K562 (cell line): ENCODE results near the gene EEF1AKMT4. TPM values are rescaled to one million over a fixed set of nuclear protein-coding genes. Genes with fewer than 3 reads are reported as not detected.

Experiments
- CCAR2 ChIP-seq: fragments of 200-400 bp; formaldehyde crosslinking; IDR thresholded peaks from 2 replicates; pipeline ENCODE4 v1.6.1; 2017; ENCODE audit warnings: mild to moderate bottlenecking, low read depth, low read length
- COPS2 ChIP-seq: fragments of 450-650 bp; conservative IDR thresholded peaks from 2 replicates; pipeline ENCODE4 v1.6.1; 2016; ENCODE audit warnings: mild to moderate bottlenecking, moderate library complexity
- CREM ChIP-seq: IDR thresholded peaks from 2 replicates; pipeline ENCODE4 v1.6.1; 2014; ENCODE audit warnings: antibody characterized with exemption, low read depth
- GABPA ChIP-seq: fragments of 200-800 bp; sonication (Bioruptor generic); conservative IDR thresholded peaks from 2 replicates; pipeline ENCODE4 v1.6.1; 2016; ENCODE audit warnings: low read depth, missing genetic modification characterization, missing compliant biosample characterization
- NCOA4 ChIP-seq: fragments of 450-650 bp; IDR thresholded peaks from 2 replicates; pipeline ENCODE4 v1.6.1; 2018; ENCODE audit warnings: mild to moderate bottlenecking; ENCODE audit not compliant: partially characterized antibody
- NR4A1 ChIP-seq, 2 experiments: fragments of 250-450 bp in 1 of 2; fragments of 450-650 bp in 1 of 2; sonication (Bioruptor Pico) in 1 of 2; IDR thresholded peaks; 2 replicates each; pipeline versions ENCODE4 v1.4.0 to v1.6.1; 2016 to 2020; ENCODE audit warnings: mild to moderate bottlenecking in 2 of 2, missing compliant biosample characterization in 1 of 2, missing genetic modification characterization in 1 of 2, moderate library complexity in 1 of 2
- POLR2G ChIP-seq: fragments of 200-400 bp; formaldehyde crosslinking; IDR thresholded peaks from 2 replicates; pipeline ENCODE4 v1.6.1; 2017; ENCODE audit warnings: low read depth, mild to moderate bottlenecking, antibody characterized with exemption, low read length, moderate library complexity
- RBM14 ChIP-seq: fragments of 200-400 bp; formaldehyde crosslinking; IDR thresholded peaks from 2 replicates; pipeline ENCODE4 v1.6.1; 2018; ENCODE audit warnings: low read depth, mild to moderate bottlenecking, low read length, moderate library complexity, borderline replicate concordance; ENCODE audit not compliant: insufficient read depth
- TBP ChIP-seq: optimal IDR thresholded peaks from 2 replicates; pipeline ENCODE3; 2011; ENCODE audit warnings: low read depth, low read length, improper control_type of control experiment
- ZNF217 ChIP-seq: sonication (generic); formaldehyde crosslinking; IDR thresholded peaks from 2 replicates; pipeline ENCODE4 v1.8.0; 2022; ENCODE audit warnings: mild to moderate bottlenecking, missing genetic modification reagents
- polyA plus RNA-seq, 8 experiments: library from polyadenylated mRNA; depleted of rRNA in 4 of 8; stranded (reverse) in 5 of 8; unstranded in 3 of 8; fragments of >200 nt; fragmentation: Nextera tagmentation in 2 of 8; fragmentation: Illumina TruSeq in 1 of 8; extraction: Ambion mirVana in 2 of 8; extraction: Trizol in 1 of 8; gene quantifications; 2 replicates each; pipeline versions ENCODE4 v1.2.1 to v1.2.3, GENCODE V29; 2011 to 2014; ENCODE audit warnings: inconsistent platforms in 1 of 8, missing spikeins in 1 of 8
- total RNA-seq, 7 experiments: library from RNA; depleted of rRNA in 6 of 7; stranded (reverse); fragments of >200 nt in 6 of 7; fragmentation: Illumina TruSeq in 2 of 7; extraction: Trizol in 2 of 7; gene quantifications; 2 replicates each; pipeline versions ENCODE4 v1.2.1 to v1.2.3, GENCODE V29; 2011 to 2021; ENCODE audit warnings: low replicate concordance in 1 of 7
- TF ChIP-seq, protein P1 (sequence below): fragments of 450-650 bp; IDR thresholded peaks from 2 replicates; pipeline ENCODE4 v1.6.1; 2016; ENCODE audit warnings: mild to moderate bottlenecking, moderate library complexity
- TF ChIP-seq, protein P2 (sequence below): fragments of 200-800 bp; sonication (Bioruptor generic); IDR thresholded peaks from 2 replicates; pipeline ENCODE4 v1.6.1; 2017; ENCODE audit warnings: missing genetic modification characterization, missing compliant biosample characterization
- TF ChIP-seq, protein P3 (sequence below): fragments of 250-450 bp; sonication (Bioruptor Pico); IDR thresholded peaks from 2 replicates; pipeline ENCODE4 v1.4.0; 2020; ENCODE audit warnings: mild to moderate bottlenecking, moderate library complexity

EEF1AKMT4 gene
- total and polyA plus RNA-seq, 9 of the 15 experiments (the other 6 are each of a cell fraction or from before 2014, with no cell fraction given): 10.3 to 49.4 (median 18.9) TPM

DNA sequence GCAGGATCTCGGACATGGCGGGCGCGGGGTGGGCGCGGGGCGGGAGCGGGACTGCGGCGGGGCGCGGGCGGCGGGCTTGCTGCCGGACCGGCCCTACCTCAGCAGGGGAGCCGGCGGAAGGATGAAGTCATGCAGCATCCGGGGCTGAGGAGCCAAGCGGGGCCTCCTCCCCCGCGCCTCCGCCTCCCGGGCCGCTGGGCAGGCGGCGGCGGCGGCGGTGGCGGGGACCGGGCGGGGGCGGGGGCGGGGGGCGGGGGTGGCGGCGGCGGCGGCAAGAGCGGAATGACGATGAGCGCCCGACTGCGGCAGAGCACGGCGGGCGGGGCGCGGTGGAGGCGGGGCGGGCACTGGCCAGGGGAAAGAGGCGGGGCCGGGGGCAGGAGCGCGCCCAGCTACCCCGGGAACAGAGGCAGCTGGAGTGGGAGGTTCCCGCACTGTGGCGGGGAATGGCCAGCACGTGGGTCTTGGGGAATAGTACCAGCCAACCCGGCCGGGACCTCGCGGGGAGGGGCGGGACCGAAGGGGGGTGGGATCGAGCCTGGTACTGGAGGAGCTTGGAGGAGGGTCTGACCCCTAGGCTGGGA lies 11.9 kb downstream of the EEF1AKMT4 start, which contains the start of gene CAMK2N2 (continued):
- TF ChIP-seq, protein P1, sequence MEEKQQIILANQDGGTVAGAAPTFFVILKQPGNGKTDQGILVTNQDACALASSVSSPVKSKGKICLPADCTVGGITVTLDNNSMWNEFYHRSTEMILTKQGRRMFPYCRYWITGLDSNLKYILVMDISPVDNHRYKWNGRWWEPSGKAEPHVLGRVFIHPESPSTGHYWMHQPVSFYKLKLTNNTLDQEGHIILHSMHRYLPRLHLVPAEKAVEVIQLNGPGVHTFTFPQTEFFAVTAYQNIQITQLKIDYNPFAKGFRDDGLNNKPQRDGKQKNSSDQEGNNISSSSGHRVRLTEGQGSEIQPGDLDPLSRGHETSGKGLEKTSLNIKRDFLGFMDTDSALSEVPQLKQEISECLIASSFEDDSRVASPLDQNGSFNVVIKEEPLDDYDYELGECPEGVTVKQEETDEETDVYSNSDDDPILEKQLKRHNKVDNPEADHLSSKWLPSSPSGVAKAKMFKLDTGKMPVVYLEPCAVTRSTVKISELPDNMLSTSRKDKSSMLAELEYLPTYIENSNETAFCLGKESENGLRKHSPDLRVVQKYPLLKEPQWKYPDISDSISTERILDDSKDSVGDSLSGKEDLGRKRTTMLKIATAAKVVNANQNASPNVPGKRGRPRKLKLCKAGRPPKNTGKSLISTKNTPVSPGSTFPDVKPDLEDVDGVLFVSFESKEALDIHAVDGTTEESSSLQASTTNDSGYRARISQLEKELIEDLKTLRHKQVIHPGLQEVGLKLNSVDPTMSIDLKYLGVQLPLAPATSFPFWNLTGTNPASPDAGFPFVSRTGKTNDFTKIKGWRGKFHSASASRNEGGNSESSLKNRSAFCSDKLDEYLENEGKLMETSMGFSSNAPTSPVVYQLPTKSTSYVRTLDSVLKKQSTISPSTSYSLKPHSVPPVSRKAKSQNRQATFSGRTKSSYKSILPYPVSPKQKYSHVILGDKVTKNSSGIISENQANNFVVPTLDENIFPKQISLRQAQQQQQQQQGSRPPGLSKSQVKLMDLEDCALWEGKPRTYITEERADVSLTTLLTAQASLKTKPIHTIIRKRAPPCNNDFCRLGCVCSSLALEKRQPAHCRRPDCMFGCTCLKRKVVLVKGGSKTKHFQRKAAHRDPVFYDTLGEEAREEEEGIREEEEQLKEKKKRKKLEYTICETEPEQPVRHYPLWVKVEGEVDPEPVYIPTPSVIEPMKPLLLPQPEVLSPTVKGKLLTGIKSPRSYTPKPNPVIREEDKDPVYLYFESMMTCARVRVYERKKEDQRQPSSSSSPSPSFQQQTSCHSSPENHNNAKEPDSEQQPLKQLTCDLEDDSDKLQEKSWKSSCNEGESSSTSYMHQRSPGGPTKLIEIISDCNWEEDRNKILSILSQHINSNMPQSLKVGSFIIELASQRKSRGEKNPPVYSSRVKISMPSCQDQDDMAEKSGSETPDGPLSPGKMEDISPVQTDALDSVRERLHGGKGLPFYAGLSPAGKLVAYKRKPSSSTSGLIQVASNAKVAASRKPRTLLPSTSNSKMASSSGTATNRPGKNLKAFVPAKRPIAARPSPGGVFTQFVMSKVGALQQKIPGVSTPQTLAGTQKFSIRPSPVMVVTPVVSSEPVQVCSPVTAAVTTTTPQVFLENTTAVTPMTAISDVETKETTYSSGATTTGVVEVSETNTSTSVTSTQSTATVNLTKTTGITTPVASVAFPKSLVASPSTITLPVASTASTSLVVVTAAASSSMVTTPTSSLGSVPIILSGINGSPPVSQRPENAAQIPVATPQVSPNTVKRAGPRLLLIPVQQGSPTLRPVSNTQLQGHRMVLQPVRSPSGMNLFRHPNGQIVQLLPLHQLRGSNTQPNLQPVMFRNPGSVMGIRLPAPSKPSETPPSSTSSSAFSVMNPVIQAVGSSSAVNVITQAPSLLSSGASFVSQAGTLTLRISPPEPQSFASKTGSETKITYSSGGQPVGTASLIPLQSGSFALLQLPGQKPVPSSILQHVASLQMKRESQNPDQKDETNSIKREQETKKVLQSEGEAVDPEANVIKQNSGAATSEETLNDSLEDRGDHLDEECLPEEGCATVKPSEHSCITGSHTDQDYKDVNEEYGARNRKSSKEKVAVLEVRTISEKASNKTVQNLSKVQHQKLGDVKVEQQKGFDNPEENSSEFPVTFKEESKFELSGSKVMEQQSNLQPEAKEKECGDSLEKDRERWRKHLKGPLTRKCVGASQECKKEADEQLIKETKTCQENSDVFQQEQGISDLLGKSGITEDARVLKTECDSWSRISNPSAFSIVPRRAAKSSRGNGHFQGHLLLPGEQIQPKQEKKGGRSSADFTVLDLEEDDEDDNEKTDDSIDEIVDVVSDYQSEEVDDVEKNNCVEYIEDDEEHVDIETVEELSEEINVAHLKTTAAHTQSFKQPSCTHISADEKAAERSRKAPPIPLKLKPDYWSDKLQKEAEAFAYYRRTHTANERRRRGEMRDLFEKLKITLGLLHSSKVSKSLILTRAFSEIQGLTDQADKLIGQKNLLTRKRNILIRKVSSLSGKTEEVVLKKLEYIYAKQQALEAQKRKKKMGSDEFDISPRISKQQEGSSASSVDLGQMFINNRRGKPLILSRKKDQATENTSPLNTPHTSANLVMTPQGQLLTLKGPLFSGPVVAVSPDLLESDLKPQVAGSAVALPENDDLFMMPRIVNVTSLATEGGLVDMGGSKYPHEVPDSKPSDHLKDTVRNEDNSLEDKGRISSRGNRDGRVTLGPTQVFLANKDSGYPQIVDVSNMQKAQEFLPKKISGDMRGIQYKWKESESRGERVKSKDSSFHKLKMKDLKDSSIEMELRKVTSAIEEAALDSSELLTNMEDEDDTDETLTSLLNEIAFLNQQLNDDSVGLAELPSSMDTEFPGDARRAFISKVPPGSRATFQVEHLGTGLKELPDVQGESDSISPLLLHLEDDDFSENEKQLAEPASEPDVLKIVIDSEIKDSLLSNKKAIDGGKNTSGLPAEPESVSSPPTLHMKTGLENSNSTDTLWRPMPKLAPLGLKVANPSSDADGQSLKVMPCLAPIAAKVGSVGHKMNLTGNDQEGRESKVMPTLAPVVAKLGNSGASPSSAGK: peak; percentile 51; the same call in 1 of the 2 replicates
- TF ChIP-seq ZNF217 (CRISPR knock-in tag): no peak
- TF ChIP-seq POLR2G: peak; percentile 17; the same call in 1 of the 2 replicates
- 0 out of 2 replicates have a peak, but pooled peaks have one; percentile 1 for TF ChIP-seq CREM
- TF ChIP-seq, protein P2, sequence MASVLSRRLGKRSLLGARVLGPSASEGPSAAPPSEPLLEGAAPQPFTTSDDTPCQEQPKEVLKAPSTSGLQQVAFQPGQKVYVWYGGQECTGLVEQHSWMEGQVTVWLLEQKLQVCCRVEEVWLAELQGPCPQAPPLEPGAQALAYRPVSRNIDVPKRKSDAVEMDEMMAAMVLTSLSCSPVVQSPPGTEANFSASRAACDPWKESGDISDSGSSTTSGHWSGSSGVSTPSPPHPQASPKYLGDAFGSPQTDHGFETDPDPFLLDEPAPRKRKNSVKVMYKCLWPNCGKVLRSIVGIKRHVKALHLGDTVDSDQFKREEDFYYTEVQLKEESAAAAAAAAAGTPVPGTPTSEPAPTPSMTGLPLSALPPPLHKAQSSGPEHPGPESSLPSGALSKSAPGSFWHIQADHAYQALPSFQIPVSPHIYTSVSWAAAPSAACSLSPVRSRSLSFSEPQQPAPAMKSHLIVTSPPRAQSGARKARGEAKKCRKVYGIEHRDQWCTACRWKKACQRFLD (CRISPR knock-in tag): 0 out of 2 replicates have a peak, but pooled peaks have one; percentile 38
- TF ChIP-seq, protein P3, sequence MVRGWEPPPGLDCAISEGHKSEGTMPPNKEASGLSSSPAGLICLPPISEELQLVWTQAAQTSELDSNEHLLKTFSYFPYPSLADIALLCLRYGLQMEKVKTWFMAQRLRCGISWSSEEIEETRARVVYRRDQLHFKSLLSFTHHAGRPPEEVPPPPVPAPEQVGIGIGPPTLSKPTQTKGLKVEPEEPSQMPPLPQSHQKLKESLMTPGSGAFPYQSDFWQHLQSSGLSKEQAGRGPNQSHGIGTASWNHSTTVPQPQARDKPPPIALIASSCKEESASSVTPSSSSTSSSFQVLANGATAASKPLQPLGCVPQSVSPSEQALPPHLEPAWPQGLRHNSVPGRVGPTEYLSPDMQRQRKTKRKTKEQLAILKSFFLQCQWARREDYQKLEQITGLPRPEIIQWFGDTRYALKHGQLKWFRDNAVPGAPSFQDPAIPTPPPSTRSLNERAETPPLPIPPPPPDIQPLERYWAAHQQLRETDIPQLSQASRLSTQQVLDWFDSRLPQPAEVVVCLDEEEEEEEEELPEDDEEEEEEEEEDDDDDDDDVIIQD: no peak
- no peak for TF ChIP-seq RBM14
- no peak for TF ChIP-seq COPS2
- no peak for TF ChIP-seq NCOA4
- TF ChIP-seq NR4A1 (CRISPR knock-in tag; IDR thresholded peaks at IDR 0.05): no peak
- no peak for TF ChIP-seq NR4A1 (tag; IDR thresholded peaks at IDR 0.05)
- TF ChIP-seq TBP: no peak
- no peak for TF ChIP-seq CCAR2
- TF ChIP-seq GABPA (tag): peak; percentile 52
